Fibroblast of skin of right quadriceps (primary cell): Measurements from ENCODE around the gene TWIST2.

Experiments
- DNase-seq: peaks from one replicate; pipeline ENCODE4 v3.0.0-alpha.2; 2013

TWIST2 gene

DNA sequence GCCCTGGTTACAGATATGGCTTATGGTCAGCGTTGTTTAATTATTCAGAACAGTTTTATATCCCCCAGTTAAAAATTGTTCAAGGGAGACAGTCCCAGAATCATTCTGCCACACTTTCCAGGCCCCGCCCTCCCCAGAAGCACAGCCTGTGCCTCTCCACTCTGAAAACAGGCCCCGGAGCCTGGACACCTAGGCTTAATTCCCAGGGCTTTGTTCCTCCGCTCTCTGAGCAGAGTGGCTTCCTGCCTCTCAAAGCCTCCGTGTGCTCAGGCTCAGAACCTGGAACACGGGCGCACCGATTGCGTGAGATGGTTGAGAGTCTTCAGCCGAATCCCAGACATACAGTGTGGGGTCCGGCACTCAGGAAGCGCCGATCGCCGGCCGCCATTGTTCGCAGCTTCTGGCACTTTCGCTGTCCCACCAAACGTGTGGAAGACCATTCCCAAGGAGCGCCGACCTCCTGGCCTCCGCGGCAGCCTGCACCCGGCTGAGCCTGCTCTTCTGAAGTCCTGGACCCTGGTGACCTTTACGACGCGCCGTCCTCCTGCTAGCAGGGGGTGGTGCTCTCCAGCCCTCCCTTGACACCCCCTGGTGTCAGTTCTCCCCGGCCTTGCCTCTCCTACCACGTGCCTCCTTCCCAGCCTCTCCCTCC, 45.6 kb downstream of the TWIST2 start:
- DNase-seq, result no peak

GRCh38 chr2:238894226-238894949, 46.5 kb downstream of the TWIST2 start:
- DNase-seq, result no peak

DNA sequence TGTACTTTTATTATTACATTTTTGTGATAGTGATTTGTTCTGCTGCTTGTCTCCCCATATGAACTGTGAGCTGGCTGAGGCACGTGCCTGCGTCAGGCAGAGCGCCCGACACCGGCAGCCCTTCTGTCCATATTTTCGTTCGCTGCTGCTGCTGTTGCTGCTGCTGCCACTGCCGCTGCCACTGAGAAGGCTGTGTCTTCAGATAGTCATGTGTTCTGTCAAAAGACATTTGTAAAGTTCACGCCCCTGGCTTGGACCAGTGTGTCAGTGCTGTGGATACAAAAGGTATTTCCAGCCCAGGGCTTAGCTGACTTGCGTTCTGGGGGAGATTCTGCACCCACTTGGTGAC, 47.0 kb downstream of the TWIST2 start:
- DNase-seq, result no peak

GRCh38 chr2:238895361-238895882, 47.5 kb downstream of the TWIST2 start:
- no peak for DNase-seq

DNA sequence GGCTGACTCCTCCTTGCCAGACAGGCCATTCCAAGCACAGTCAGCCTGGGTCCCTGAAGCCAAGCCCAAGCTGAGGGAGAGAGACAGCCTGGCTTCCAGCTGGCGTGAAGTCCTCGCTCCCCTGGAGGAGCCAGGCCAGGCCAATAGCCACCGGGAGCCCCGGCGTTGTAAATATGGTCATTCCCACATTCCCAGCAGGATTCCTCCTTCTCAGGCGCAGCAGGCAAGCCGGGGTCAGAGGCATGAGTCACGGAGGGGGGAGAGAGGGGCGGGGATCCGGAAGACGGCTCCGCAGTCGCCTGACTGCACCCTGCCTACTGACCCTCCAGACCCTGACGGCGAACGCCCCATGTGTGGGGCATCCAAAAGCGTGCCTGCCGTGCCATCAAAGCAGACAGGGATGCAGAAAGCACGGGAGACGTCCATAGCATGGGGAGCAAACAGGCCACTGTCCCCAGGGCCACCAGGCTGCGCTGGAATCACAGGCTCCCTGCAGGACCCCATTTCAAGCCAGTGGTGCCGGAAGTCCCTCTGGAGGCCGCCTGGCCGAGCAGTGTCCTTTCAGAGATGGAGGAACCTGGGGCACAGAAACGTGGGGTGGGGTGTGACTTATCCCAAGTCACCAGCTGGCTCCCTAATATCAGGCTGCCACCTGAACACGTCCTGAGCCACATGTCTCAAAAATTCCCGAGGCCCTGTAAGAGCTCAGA, 48.2 kb downstream of the TWIST2 start:
- DNase-seq, result peak; percentile 89

DNA sequence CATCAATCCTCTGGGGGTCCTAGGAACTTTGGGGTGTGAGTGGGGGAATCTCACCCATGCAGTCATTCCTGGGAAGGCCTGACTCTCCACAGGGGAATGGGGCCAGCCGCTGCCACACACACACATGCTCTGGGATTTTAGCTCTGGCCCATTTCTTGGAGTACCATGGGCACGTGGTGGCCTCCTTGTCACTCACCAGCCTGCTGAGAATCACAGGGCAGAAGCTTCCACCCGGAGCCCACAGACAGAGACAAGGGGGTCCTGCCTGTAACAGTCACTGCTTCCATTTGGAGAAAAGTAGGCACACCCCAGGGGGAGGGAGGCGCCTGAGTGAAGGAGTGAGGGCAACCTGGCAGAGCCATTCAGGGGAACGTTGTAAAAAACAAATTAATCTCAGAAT, 48.8 kb downstream of the TWIST2 start:
- DNase-seq, result no peak

DNA sequence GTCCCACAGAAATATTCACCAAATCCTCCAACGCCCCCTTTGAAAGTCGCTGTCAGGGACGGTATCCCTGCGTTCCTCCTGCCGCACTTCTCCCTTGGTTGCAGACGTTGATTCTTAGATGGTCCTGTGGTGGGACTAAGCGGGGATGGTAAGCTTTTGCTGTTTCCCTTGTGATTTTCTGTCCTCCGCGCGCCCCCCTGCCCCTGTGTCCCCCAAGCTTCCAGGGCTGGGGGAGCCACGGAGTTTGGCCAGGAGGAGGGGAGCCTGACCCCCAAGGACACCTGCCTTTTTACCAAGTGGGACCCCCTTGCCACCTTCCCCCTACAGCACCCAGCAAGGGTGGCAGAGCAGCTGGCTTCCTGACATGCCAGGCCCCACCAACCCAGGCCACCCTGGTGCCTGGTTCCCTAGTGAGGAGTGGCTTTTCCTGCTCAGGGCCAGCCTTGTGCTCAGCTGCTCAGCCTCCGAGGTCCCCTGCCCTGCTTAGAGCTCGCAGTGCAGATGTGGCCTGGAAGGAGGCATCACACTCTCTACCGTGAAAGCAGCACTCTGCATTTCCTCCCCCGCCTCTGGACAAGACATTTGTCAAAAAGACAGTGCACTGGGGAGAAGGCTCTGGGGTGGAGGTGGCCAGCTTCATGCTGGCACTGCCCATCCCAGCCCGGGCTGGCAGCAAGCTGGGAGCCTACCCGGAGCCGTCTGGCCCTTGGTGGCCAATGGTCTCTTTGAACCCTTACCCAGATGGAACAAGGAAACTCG, 49.4 kb downstream of the TWIST2 start:
- DNase-seq, result no peak

- no peak for DNase-seq
These were observed 50.0 kb downstream of the TWIST2 start for GRCh38 chr2:238897911-238898311.

GRCh38 chr2:238898534-238899281, 50.8 kb downstream of the TWIST2 start:
- DNase-seq, result no peak

- no peak for DNase-seq
These were observed 51.5 kb downstream of the TWIST2 start for GRCh38 chr2:238899386-238899785.

DNA sequence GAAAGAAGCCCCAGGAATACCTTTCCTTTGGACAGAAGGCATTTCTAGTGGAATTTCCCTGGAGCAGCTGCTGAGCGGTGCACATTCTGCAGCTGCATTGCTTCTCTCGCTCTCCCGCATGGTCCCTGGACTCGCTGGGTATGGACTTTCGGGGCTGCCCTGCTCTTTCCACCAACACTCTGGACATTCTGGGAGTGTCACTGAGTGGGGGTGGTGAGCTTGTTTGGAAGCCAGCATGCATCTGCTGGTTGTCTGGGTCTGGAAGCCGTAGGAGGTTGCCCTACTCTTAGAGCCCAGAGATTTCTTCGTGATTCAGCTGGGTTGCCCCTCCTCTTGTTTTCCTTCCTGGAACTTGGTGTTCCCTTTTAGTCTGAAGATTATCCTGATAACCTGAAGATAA, 52.6 kb downstream of the TWIST2 start:
- DNase-seq, result no peak

DNA sequence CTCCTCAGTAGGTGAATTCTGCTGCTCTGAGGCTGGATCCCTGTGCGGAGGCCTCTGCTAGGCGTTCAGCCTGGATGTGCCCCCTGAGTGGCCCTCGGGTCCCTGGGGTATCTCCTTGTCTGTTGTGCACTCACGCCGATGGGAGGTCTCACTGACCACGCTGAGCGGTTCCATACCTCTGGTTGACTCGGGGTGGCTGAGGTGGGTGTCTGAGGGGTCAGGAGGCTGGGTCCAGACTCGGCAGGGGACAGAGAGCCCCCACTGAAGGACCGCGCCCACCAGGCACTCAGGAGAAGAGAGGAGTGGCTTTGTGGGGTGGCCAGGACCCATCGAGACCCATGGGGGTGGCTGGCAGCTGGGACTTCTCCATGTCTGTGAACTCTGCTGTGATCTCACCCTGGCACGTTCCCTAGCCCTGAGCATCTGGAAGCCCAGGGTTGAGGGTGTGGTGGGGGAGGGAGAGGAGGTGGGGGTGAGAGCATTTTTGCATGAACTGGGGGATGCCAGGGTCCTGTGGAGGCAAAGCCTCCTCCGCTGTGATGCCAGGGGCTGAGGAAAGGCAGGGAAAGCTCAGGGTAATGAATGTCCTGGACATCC, 53.7 kb downstream of the TWIST2 start:
- DNase-seq, result no peak

DNA sequence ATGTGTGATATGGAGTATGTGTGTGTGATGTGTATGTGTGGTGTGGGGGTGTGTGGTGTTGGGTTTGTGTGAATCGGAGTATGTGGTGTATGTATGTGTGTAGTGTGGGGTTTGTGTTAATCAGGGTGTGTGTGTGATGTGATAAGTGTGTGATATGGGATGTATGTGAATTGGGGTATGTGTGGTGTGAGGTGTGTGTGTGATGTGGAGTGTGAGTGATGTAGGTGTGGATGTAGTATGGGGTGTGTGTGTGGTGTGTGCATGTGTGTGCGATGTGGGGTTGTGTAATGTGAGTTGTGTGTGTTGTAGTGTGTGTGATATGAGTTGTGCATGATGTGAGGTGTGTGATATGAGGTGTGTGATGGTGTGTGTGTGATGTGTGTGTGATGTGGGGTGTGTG, 54.4 kb downstream of the TWIST2 start:
- DNase-seq, result no peak

DNA sequence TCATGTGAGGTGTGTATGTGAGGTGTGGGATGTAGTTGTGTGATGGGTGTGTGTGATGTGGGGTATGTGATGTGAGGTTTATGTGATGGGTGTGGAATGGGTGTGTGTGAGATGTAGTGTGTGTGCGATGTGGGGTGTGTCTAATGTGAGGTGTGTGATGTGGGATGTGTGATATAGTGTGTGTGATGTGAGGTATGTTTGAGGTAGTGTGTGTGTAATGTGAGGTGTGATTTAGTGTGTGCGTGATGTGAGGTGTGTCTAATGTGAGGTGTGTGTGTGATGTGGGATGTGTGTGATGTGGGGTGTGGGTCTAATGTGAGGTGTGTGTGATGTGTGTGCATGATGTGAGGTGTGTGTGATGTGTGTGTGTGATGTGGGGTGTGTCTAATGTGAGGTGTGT, 55.3 kb downstream of the TWIST2 start:
- no peak for DNase-seq

DNA sequence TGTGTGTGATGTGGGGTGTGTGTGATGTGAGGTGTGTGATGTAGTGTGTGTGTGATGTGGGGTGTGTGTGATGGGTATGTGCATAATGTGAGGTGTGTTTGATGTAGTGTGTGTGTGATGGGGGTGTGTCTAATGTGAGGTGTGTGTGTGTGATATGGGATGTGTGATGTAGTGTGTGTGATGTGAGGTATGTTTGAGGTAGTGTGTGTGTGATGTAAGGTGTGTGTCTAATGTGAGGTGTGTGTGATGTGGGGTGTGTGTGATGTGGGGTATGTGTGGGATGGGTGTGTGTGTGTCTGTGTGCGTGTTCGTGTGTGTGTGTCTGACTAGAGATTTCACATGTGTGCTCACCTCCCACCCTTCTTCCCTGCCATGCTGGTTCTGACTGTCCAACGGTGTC, 56.3 kb downstream of the TWIST2 start:
- no peak for DNase-seq

- no peak for DNase-seq
These were observed 56.8 kb downstream of the TWIST2 start for GRCh38 chr2:238904716-238905115.

GRCh38 chr2:238905224-238905623, 57.3 kb downstream of the TWIST2 start:
- DNase-seq, result no peak

GRCh38 chr2:238905644-238906043, 57.8 kb downstream of the TWIST2 start:
- DNase-seq, result peak; percentile 71

GRCh38 chr2:238906254-238906935, 58.5 kb downstream of the TWIST2 start:
- no peak for DNase-seq

DNA sequence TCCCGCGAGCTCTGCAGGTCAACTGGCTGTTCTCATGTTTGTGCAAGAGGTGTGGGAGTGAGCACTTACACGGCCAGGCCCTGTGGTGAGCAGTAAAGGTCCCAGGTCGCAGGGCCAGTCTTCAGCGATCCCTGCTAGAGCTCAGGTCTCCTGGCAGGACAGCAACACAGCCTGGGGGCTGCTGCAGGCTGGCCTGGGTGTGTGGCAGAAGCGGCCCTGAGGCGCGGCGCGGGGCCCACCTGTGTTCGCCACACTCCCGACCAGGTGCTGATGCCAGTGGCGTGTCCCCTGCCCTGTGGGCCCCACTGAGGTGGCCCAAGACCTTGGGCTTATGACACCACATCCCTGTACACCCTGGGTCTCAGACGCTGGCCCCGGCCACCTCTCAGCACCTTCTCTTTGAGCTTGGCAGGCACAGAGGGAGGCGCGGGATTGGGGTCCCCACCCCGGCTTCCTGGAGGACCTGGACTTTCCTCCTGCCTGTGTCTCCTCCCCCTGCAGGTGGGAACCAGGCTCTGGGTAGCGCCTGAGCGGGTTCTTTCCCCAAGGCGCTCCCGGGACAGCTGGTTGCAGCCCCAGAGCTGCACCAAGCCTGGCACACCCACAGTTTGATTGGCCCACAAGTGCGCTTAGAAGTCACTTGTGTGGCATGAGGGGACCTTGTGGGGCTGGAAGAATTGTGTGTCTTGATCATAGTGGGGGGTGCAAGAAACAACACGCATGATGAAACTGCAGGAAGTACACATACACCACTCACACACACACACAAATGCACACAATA, 59.2 kb downstream of the TWIST2 start:
- no peak for DNase-seq

DNA sequence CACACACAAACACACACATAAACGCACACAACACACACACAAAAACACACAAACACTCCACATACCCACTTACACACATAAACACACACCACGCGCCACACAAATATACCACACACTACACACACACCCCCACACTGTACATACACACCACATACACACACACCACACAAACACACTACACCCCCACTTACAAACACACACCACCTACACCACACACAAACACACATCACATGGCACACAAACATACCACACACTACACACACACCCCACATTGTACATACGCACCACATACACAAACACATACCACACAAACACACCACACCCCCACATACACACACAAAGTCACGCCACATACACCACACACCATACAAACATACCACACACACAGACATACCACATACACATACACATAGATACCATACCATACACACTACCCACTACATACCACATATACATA, 59.9 kb downstream of the TWIST2 start:
- no peak for DNase-seq
